ENCODE results near the gene FSTL4. TPM values are rescaled to one million over a fixed set of nuclear protein-coding genes. Genes with fewer than 3 reads are reported as not detected.

FSTL4 gene
- total RNA-seq, 2 donors from 2014 or later = 4.4 to 5.5 TPM

DNA sequence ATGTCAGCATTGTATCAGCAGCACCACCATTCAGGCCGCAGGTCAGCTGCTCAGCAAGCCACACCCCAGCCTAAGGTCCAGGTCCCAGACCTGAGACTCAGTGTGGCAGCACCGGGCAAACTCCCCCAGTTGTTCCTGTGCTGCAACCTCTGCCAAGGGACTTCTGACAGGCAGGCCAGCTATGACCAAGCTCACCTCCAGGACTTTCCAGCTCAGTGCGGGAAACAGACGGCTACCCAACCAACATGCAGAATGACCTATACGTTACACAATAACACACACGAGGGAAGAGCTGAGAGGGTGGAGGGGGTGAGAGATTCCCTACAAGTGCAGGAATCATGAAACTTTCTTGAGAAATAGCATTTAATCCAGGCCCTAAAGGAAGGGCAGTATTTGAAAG lies 143.7 kb downstream of the FSTL4 start:
- no peaks in the 10 kb centered on the region for H3K36me3 Mint-ChIP-seq (ENCODE audit: low read depth)
- peaks cover 8% of the 10 kb centered on the region for H3K4me1 Mint-ChIP-seq
- H3K27me3 Mint-ChIP-seq (ENCODE audit: insufficient read depth) = no peaks in the 10 kb centered on the region
- H3K9me3 Mint-ChIP-seq = no peaks in the 10 kb centered on the region
- H3K9ac ChIP-seq (ENCODE audit: extremely low read depth, low read length, poor library complexity, severe bottlenecking) = no peak overlapping the region
- 90 to 100% methylated on average over 1 to 6 of the region's 6 CpGs for WGBS, 2 experiments (ENCODE audit: insufficient coverage in 1 of 2, insufficient read length in 1 of 2)
- no peaks in the 10 kb centered on the region for H3K27me3 ChIP-seq (ENCODE audit: control insufficient read depth, insufficient read depth, low read length, poor library complexity, severe bottlenecking)
- peak; percentile 40 for DNase-seq
- H3K9me3 ChIP-seq (ENCODE audit: control insufficient read depth, low read length) = no peaks in the 10 kb centered on the region
- no peak overlapping the region for H3K4me3 Mint-ChIP-seq
- TF ChIP-seq, protein P1, sequence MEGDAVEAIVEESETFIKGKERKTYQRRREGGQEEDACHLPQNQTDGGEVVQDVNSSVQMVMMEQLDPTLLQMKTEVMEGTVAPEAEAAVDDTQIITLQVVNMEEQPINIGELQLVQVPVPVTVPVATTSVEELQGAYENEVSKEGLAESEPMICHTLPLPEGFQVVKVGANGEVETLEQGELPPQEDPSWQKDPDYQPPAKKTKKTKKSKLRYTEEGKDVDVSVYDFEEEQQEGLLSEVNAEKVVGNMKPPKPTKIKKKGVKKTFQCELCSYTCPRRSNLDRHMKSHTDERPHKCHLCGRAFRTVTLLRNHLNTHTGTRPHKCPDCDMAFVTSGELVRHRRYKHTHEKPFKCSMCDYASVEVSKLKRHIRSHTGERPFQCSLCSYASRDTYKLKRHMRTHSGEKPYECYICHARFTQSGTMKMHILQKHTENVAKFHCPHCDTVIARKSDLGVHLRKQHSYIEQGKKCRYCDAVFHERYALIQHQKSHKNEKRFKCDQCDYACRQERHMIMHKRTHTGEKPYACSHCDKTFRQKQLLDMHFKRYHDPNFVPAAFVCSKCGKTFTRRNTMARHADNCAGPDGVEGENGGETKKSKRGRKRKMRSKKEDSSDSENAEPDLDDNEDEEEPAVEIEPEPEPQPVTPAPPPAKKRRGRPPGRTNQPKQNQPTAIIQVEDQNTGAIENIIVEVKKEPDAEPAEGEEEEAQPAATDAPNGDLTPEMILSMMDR (conservative IDR thresholded peaks at IDR 0.05) = no peak
- no peak overlapping the region for H3K27ac ChIP-seq (ENCODE audit: low read depth, low read length)
- no peaks in the 10 kb centered on the region for H3K36me3 ChIP-seq (ENCODE audit: control insufficient read depth, insufficient read depth, low read length)
- H3K4me1 ChIP-seq (ENCODE audit: control insufficient read depth, insufficient read depth, low read length) = no peaks in the 10 kb centered on the region
- no peak overlapping the region for H3K27ac Mint-ChIP-seq
- no peak overlapping the region for H3K4me3 ChIP-seq (ENCODE audit: low read length)

DNA sequence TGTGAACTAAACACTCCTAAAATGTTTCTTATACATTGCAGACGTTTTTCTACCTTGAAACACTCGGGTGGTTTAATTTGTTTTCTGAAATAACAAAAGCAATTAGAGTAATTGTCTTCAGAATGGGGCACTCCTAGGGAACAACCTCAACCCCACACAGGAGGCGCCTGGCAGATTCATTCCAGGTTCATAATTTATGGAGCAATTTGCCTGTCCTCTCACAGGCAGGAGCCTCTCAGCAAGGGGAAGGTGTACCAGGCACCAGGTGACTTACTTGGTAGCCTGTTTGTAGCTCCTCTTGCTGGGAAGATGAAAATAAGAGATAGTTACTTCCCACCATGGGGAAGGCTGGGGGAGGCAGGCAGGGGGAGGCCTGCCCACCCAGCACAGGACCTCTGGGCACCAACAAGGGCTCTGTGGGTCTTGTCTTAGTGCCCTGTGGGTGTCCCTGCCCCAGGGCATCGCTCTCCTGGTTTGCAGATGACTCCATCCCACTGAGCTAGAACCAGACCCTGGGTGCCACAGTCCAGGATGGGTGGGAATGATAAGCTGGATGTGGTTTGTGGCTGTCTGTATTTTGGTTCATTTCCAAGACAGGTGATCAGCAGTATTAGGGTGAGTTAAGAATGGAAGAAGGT lies 144.4 kb downstream of the FSTL4 start:
- TF ChIP-seq, protein P1 (conservative IDR thresholded peaks at IDR 0.05) = no peak
- Histone ChIP-seq H3K36me3 (ENCODE audit: control insufficient read depth, insufficient read depth, low read length) (no peaks in the 10 kb centered on the region), H3K27ac (ENCODE audit: low read depth, low read length) (no peak overlapping the region), H3K4me1 (ENCODE audit: control insufficient read depth, insufficient read depth, low read length) (no peaks in the 10 kb centered on the region), H3K9me3 (ENCODE audit: control insufficient read depth, low read length) (no peaks in the 10 kb centered on the region), H3K9ac (ENCODE audit: extremely low read depth, low read length, poor library complexity, severe bottlenecking) (no peak overlapping the region), H3K27me3 (ENCODE audit: control insufficient read depth, insufficient read depth, low read length, poor library complexity, severe bottlenecking) (no peaks in the 10 kb centered on the region), H3K4me3 (ENCODE audit: low read length) (no peak overlapping the region)
- no peaks in the 10 kb centered on the region for H3K9me3 Mint-ChIP-seq
- no peaks in the 10 kb centered on the region for H3K36me3 Mint-ChIP-seq (ENCODE audit: low read depth)
- peak; percentile 36 for DNase-seq
- no peaks in the 10 kb centered on the region for H3K27me3 Mint-ChIP-seq (ENCODE audit: insufficient read depth)
- H3K4me3 Mint-ChIP-seq = no peak overlapping the region
- H3K4me1 Mint-ChIP-seq = peaks cover 2% of the 10 kb centered on the region
- no peak overlapping the region for H3K27ac Mint-ChIP-seq
- WGBS, 2 experiments (ENCODE audit: insufficient coverage in 1 of 2, insufficient read length in 1 of 2) = 79 to 100% methylated on average over 1 to 4 of the region's 4 CpGs

DNA sequence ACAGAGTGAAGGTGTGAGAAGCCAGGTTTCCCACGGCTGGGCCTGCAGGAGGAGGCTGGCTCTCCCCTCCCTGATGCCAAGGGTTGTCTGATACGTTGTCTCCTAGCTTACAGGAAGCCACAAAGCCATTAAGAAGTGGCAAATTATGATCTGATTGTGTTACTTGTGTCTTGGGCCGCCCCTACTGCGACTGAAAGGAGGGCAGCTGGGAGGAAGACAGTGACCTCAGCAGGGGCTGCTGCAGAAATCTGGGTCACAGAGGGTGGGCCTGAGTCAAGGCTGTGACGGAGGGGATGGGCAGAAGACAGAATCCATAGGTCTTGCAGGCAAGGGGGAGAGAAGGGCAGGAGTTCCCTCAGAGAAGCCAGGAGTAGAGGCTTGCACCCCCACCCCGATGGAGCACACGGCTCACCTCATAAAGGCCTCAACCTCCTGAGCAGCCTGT lies 145.0 kb downstream of the FSTL4 start:
- H3K4me1 Mint-ChIP-seq = no peaks in the 10 kb centered on the region
- H3K36me3 Mint-ChIP-seq (ENCODE audit: low read depth) = no peaks in the 10 kb centered on the region
- TF ChIP-seq, protein P1 (conservative IDR thresholded peaks at IDR 0.05) = no peak
- no peak overlapping the region for H3K9ac ChIP-seq (ENCODE audit: extremely low read depth, low read length, poor library complexity, severe bottlenecking)
- no peak overlapping the region for H3K4me3 ChIP-seq (ENCODE audit: low read length)
- no peak overlapping the region for H3K27ac Mint-ChIP-seq
- no peak overlapping the region for H3K27ac ChIP-seq (ENCODE audit: low read depth, low read length)
- H3K27me3 ChIP-seq (ENCODE audit: control insufficient read depth, insufficient read depth, low read length, poor library complexity, severe bottlenecking) = no peaks in the 10 kb centered on the region
- H3K36me3 ChIP-seq (ENCODE audit: control insufficient read depth, insufficient read depth, low read length) = no peaks in the 10 kb centered on the region
- 68 to 73% methylated on average over 2 to 7 of the region's 7 CpGs for WGBS, 2 experiments (ENCODE audit: insufficient coverage in 1 of 2, insufficient read length in 1 of 2)
- no peak overlapping the region for H3K4me3 Mint-ChIP-seq
- H3K9me3 ChIP-seq (ENCODE audit: control insufficient read depth, low read length) = no peaks in the 10 kb centered on the region
- peak; percentile 70 for DNase-seq
- H3K9me3 Mint-ChIP-seq = no peaks in the 10 kb centered on the region
- H3K27me3 Mint-ChIP-seq (ENCODE audit: insufficient read depth) = no peaks in the 10 kb centered on the region
- H3K4me1 ChIP-seq (ENCODE audit: control insufficient read depth, insufficient read depth, low read length) = no peaks in the 10 kb centered on the region
